Heart left ventricle (tissue), 16 donors: ENCODE measurements around the gene PCGF3. TPM values are rescaled to one million over a fixed set of nuclear protein-coding genes. Genes with fewer than 3 reads are reported as not detected.

Experiments
- ATAC-seq, 4 donors: fragments of 200-7000 bp; cut with Tn5 transposase; one replicate each; pipeline ENCODE4 v1.9.1; 2020 to 2022; ENCODE audit warnings: moderate library complexity in 4 of 4, mild to moderate bottlenecking in 3 of 4, moderate number of reproducible peaks in 1 of 4
- DNase-seq, 5 donors: peaks; one replicate each; pipeline ENCODE4 v3.0.0-alpha.2; 2020
- H3K27ac ChIP-seq, 12 donors: fragments of 200-600 bp; sonication (generic) in 4 of 12; one replicate each; pipeline versions ENCODE4 v1.5.0 to v1.8.0; 2016 to 2022; ENCODE audit warnings: mild to moderate bottlenecking in 2 of 12
- H3K27me3 ChIP-seq, 9 donors: fragments of 200-600 bp; sonication (generic) in 2 of 9; one replicate each; pipeline versions ENCODE4 v1.5.1 to v1.8.0; 2016 to 2022; ENCODE audit warnings: mild to moderate bottlenecking in 3 of 9
- H3K36me3 ChIP-seq, 9 donors: fragments of 200-600 bp; sonication (generic) in 2 of 9; one replicate each; pipeline versions ENCODE4 v1.5.0 to v1.8.0; 2018 to 2022; ENCODE audit warnings: mild to moderate bottlenecking in 2 of 9
- H3K4me1 ChIP-seq, 12 donors: fragments of 200-600 bp; sonication (generic) in 4 of 12; one replicate each; pipeline versions ENCODE4 v1.5.0 to v1.8.0; 2016 to 2022; ENCODE audit warnings: mild to moderate bottlenecking in 3 of 12
- H3K4me3 ChIP-seq, 12 donors: fragments of 200-600 bp; sonication (generic) in 4 of 12; one replicate each; pipeline versions ENCODE4 v1.5.0 to v1.8.0; 2017 to 2022; ENCODE audit warnings: mild to moderate bottlenecking in 9 of 12, moderate library complexity in 4 of 12
- H3K9me3 ChIP-seq, 12 donors: fragments of 200-600 bp; sonication (generic) in 4 of 12; one replicate each; pipeline versions ENCODE4 v1.5.0 to v1.8.0; 2016 to 2022; ENCODE audit warnings: mild to moderate bottlenecking in 1 of 12
- CTCF ChIP-seq, 12 donors: fragments of 200-600 bp; sonication (generic) in 4 of 12; IDR thresholded peaks; one replicate each; pipeline versions ENCODE4 v1.5.0 to v1.8.0; 2018 to 2022; ENCODE audit warnings: antibody characterized with exemption in 12 of 12, mild to moderate bottlenecking in 5 of 12
- POLR2A ChIP-seq, 2 donors: fragments of 450-650 bp; IDR thresholded peaks; one replicate each; pipeline ENCODE4 v1.6.1; 2017; ENCODE audit warnings: antibody characterized with exemption in 2 of 2, mild to moderate bottlenecking in 2 of 2, moderate library complexity in 2 of 2
- WGBS, 4 donors: extraction: QIAGEN DNeasy Blood & Tissue Kit in 2 of 4; methylation state at CpG; one replicate each; pipeline versions ENCODE4 v1.1.5 to v1.1.7; 2013 to 2018; 5-methylcytosine and 5-hydroxymethylcytosine counted together
- intact Hi-C, 10 donors: fragments of 100-400 bp; cut with DNase I; formaldehyde crosslinking; loops; one replicate each; pipeline versions ENCODE4 v1.11.1 to v1.14.2; 2022
- polyA plus RNA-seq, 2 donors: library from polyadenylated mRNA; stranded (reverse); fragments of 200-250 nt; gene quantifications; one replicate each; pipeline ENCODE4 v1.2.3, GENCODE V29; 2013
- total RNA-seq, 9 donors: library from RNA; depleted of rRNA in 2 of 9; stranded (reverse); fragments of >200 nt in 2 of 9; fragmentation: NEBNext Ultra II Directional in 3 of 9; extraction: Animal tissue kit (Norgen Biotek cat#: 25700) in 3 of 9; gene quantifications; one replicate each; pipeline versions ENCODE4 v1.1.0 to v1.2.4, GENCODE V29; 2016 to 2023
- donor health status: ischemic (EF 13 %, LVEDD 7.1; RV severe dilation, severe dysfunction).
- donor health status: healthy with polysubstance abuse.
- donor health status: DM: no; HTN: yes; CAD: no.
- donor health status: DM: no; HTN: no; CAD: no.
- donor health status: ischemic (EF 25% LVEDD 6.9; RV normal size, moderate dysfunction).
- donor health status: ischemic (EF 25% LVEDD 5.7; RV mildly dilated, moderate dysfunction).
- donor health status: healthy.
- donor health status: DM: yes; HTN: yes; CAD: no.
- donor health status: ischemic (EF 35%, LVEDD 5.7; RV mildly dilated, moderate dysfunction).
- donor health status: nonischemic (EF 11% LVEDD 7.7; RV severe dilation, severe dysfunction).
- donor health status: DM: yes; HTN: yes; CAD: no.
- donor health status: PGD.
- donor health status: ischemic (EF 29% LVEDD 5.4; RV normal size, mild dysfunction).
- donor health status: nonischemic (EF 23%, LVEDD 6.1; RV moderate dilation, normal function).

The PCGF3 gene
- total and polyA plus RNA-seq, 11 donors = 16.2 to 45.7 (median 22.5) TPM

GRCh38 chr4:725391-726234 is 20.0 kb downstream of the PCGF3 start:
- TF ChIP-seq POLR2A (IDR thresholded peaks at IDR 0.05) = no peak
- no peak for TF ChIP-seq CTCF (IDR thresholded peaks at IDR 0.05)
- ATAC-seq (no peak), DNase-seq (peak in 1 of 5 donors; percentile 46)
- peaks cover 0 to 29% (median 20%) of the 10 kb centered on the region in 12 donors for H3K4me1 ChIP-seq
- H3K4me3 ChIP-seq = no peak overlapping the region
- H3K9me3 ChIP-seq = no peaks in the 10 kb centered on the region
- peak overlapping the region in 6 of 12 donors; percentile 13 to 44 (median 34) for H3K27ac ChIP-seq
- intact Hi-C loops = no loop called here
- H3K36me3 ChIP-seq = peaks cover 0 to 12% (median 9%) of the 10 kb centered on the region in 9 donors
- WGBS, 4 donors = 92% methylated on average over 31 to 41 of the region's 41 CpGs
- H3K27me3 ChIP-seq = no peaks in the 10 kb centered on the region

- H3K27ac ChIP-seq = peak overlapping the region in 6 of 12 donors; percentile 13 to 44 (median 34)
- intact Hi-C loops = no loop called here
These were observed 20.7 kb downstream of the PCGF3 start for GRCh38 chr4:726235-726787.

GRCh38 chr4:726838-727237 is 21.2 kb downstream of the PCGF3 start:
- ATAC-seq (peak in 2 of 4 donors; percentile 28 to 44), DNase-seq (peak in 1 of 5 donors; percentile 48)
- Histone ChIP-seq H3K27ac (peak overlapping the region in 4 of 12 donors; percentile 26 to 52 (median 36)), H3K4me1 (peaks cover 0 to 18% (median 9%) of the 10 kb centered on the region in 12 donors), H3K36me3 (peaks cover 0 to 19% (median 16%) of the 10 kb centered on the region in 9 donors), H3K9me3 (no peaks in the 10 kb centered on the region), H3K4me3 (no peak overlapping the region), H3K27me3 (no peaks in the 10 kb centered on the region)
- intact Hi-C loops = no loop called here
- TF ChIP-seq POLR2A (IDR thresholded peaks at IDR 0.05) (no peak), CTCF (IDR thresholded peaks at IDR 0.05) (no peak)
- whole genome bisulfite sequencing, 4 donors = 76 to 79% (median 78%) methylated on average over 17 of the region's 17 CpGs

More at GRCh38 chr4:726235-726787, 20.7 kb downstream of the PCGF3 start:
- ATAC-seq = peak in 2 of 4 donors; percentile 18 to 41
- peaks cover 0 to 22% (median 15%) of the 10 kb centered on the region in 12 donors for H3K4me1 ChIP-seq
- H3K36me3 ChIP-seq = peaks cover 0 to 19% (median 16%) of the 10 kb centered on the region in 9 donors
- H3K4me3 ChIP-seq = no peak overlapping the region
- peak in 1 of 5 donors; percentile 54 for DNase-seq
- no peaks in the 10 kb centered on the region for H3K9me3 ChIP-seq
- no peak for TF ChIP-seq POLR2A (IDR thresholded peaks at IDR 0.05)
- no peak for TF ChIP-seq CTCF (IDR thresholded peaks at IDR 0.05)
- 45 to 73% (median 66%) methylated on average over 16 of the region's 16 CpGs for WGBS, 4 donors
- H3K27me3 ChIP-seq = no peaks in the 10 kb centered on the region

GRCh38 chr4:727576-727975 is 21.9 kb downstream of the PCGF3 start:
- TF ChIP-seq POLR2A (IDR thresholded peaks at IDR 0.05) (no peak), CTCF (IDR thresholded peaks at IDR 0.05) (no peak)
- no peak overlapping the region for H3K27ac ChIP-seq
- intact Hi-C loops = no loop called here
- H3K4me3 ChIP-seq = no peak overlapping the region
- ATAC-seq = no peak
- H3K36me3 ChIP-seq = peaks cover 0 to 22% (median 19%) of the 10 kb centered on the region in 9 donors
- no peaks in the 10 kb centered on the region for H3K27me3 ChIP-seq
- no peak for DNase-seq
- 73 to 82% (median 78%) methylated on average over 6 of the region's 6 CpGs for WGBS, 4 donors
- H3K9me3 ChIP-seq = no peaks in the 10 kb centered on the region
- H3K4me1 ChIP-seq = peaks cover 0 to 18% (median 9%) of the 10 kb centered on the region in 12 donors
